NB4 (cell line): ENCODE results near the gene KAZN.
A peak's percentile ranks its signal among the peaks of the same experiment; 100 is the strongest.

Source experiments
- DNase-seq: peaks from one replicate; pipeline ENCODE4 v3.0.0; 2010; ENCODE audit warnings: low read depth
- H3K4me3 ChIP-seq: one replicate; pipeline ENCODE4 v1.5.1; 2011; ENCODE audit warnings: mild to moderate bottlenecking, low read depth, low read length, moderate library complexity
- CTCF ChIP-seq: IDR thresholded peaks from one replicate; pipeline ENCODE4 v1.5.1; 2012; ENCODE audit warnings: low read depth, low read length
- MAX ChIP-seq: IDR thresholded peaks from 2 replicates; pipeline ENCODE4 v1.6.1; 2011; ENCODE audit warnings: low read depth, low read length
- MYC ChIP-seq: IDR thresholded peaks from 2 replicates; pipeline ENCODE4 v1.6.1; 2011; ENCODE audit warnings: low read depth, low read length
- POLR2A ChIP-seq: IDR thresholded peaks from 2 replicates; pipeline ENCODE4 v1.6.1; 2011; ENCODE audit warnings: mild to moderate bottlenecking; ENCODE audit not compliant: insufficient read length; ENCODE audit errors: extremely low read depth

Gene KAZN

GRCh38 chr1:14740016-14740415, 141.5 kb downstream of the KAZN start:
- H3K4me3 ChIP-seq: no peak overlapping the region
- DNase-seq: no peak
- no peak for TF ChIP-seq POLR2A
- no peak for TF ChIP-seq MAX
- no peak for TF ChIP-seq CTCF
- no peak for TF ChIP-seq MYC

- no peak overlapping the region for H3K4me3 ChIP-seq
- peak; percentile 35 for DNase-seq
- TF ChIP-seq CTCF: no peak
- TF ChIP-seq MYC: no peak
- TF ChIP-seq POLR2A: no peak
- no peak for TF ChIP-seq MAX
Observed at GRCh38 chr1:14741082-14741481, 142.6 kb downstream of the KAZN start.

GRCh38 chr1:14741532-14741931, 143.0 kb downstream of the KAZN start:
- TF ChIP-seq MAX (no peak), POLR2A (no peak), CTCF (no peak), MYC (no peak)
- H3K4me3 ChIP-seq: no peak overlapping the region
- DNase-seq: no peak

- no peak overlapping the region for H3K4me3 ChIP-seq
- peak; percentile 52 for DNase-seq
- TF ChIP-seq MYC (no peak), POLR2A (no peak), CTCF (no peak), MAX (no peak)
Observed at GRCh38 chr1:14742181-14742980, 143.9 kb downstream of the KAZN start.

GRCh38 chr1:14743368-14743767, 144.9 kb downstream of the KAZN start:
- no peak overlapping the region for H3K4me3 ChIP-seq
- no peak for DNase-seq
- TF ChIP-seq POLR2A: no peak

- no peak overlapping the region for H3K4me3 ChIP-seq
- TF ChIP-seq CTCF: no peak
- TF ChIP-seq MYC: no peak
- TF ChIP-seq MAX: no peak
- TF ChIP-seq POLR2A: no peak
- DNase-seq: no peak
Observed at GRCh38 chr1:14745001-14745720, 146.7 kb downstream of the KAZN start.
